ENCODE results near the gene ELOVL5.

Gene ELOVL5

GRCh38 chr6:53361549-53362031 is 12.8 kb upstream of the ELOVL5 start:
- H3K4me3 ChIP-seq (ENCODE audit: low read depth, low read length): no peak overlapping the region
- H3K27me3 ChIP-seq (ENCODE audit: insufficient read depth, low read depth, severe bottlenecking): no peaks in the 10 kb centered on the region
- no peaks in the 10 kb centered on the region for H3K36me3 ChIP-seq
- H3K9me3 ChIP-seq (ENCODE audit: severe bottlenecking): peaks cover 7% of the 10 kb centered on the region
- DNase-seq: peak; percentile 48
- TF ChIP-seq CTCF (IDR thresholded peaks at IDR 0.05; ENCODE audit: low read depth, low read length): no peak
- H3K27ac ChIP-seq: no peak overlapping the region

GRCh38 chr6:53360093-53360912 is 11.6 kb upstream of the ELOVL5 start:
- Histone ChIP-seq H3K27me3 (ENCODE audit: insufficient read depth, low read depth, severe bottlenecking) (no peaks in the 10 kb centered on the region), H3K27ac (peak overlapping the region; percentile 95), H3K9me3 (ENCODE audit: severe bottlenecking) (peaks cover 7% of the 10 kb centered on the region), H3K36me3 (no peaks in the 10 kb centered on the region), H3K4me3 (ENCODE audit: low read depth, low read length) (peak overlapping the region; percentile 52)
- TF ChIP-seq CTCF (IDR thresholded peaks at IDR 0.05; ENCODE audit: low read depth, low read length): no peak
- no peak for DNase-seq

GRCh38 chr6:53359843-53360092 is 11.0 kb upstream of the ELOVL5 start:
- no peak for DNase-seq
- H3K27ac ChIP-seq: peak overlapping the region; percentile 95
- H3K4me3 ChIP-seq (ENCODE audit: low read depth, low read length): peak overlapping the region; percentile 52
- TF ChIP-seq CTCF (IDR thresholded peaks at IDR 0.05; ENCODE audit: low read depth, low read length): no peak
- H3K27me3 ChIP-seq (ENCODE audit: insufficient read depth, low read depth, severe bottlenecking): no peaks in the 10 kb centered on the region
- H3K9me3 ChIP-seq (ENCODE audit: severe bottlenecking): peaks cover 7% of the 10 kb centered on the region
- no peaks in the 10 kb centered on the region for H3K36me3 ChIP-seq

- H3K4me3 ChIP-seq (ENCODE audit: low read depth, low read length): peak overlapping the region; percentile 57
- no peak for TF ChIP-seq CTCF (IDR thresholded peaks at IDR 0.05; ENCODE audit: low read depth, low read length)
- DNase-seq: peak; percentile 100
- H3K9me3 ChIP-seq (ENCODE audit: severe bottlenecking): peaks cover 7% of the 10 kb centered on the region
- no peaks in the 10 kb centered on the region for H3K27me3 ChIP-seq (ENCODE audit: insufficient read depth, low read depth, severe bottlenecking)
- peak overlapping the region; percentile 95 for H3K27ac ChIP-seq
- no peaks in the 10 kb centered on the region for H3K36me3 ChIP-seq
Measured at GRCh38 chr6:53359095-53359842, 10.5 kb upstream of the ELOVL5 start.

GRCh38 chr6:53358440-53359094 is 9.8 kb upstream of the ELOVL5 start:
- no peak for DNase-seq
- Histone ChIP-seq H3K27me3 (ENCODE audit: insufficient read depth, low read depth, severe bottlenecking) (no peaks in the 10 kb centered on the region), H3K9me3 (ENCODE audit: severe bottlenecking) (peaks cover 7% of the 10 kb centered on the region), H3K4me3 (ENCODE audit: low read depth, low read length) (peak overlapping the region; percentile 57), H3K27ac (peak overlapping the region; percentile 95), H3K36me3 (no peaks in the 10 kb centered on the region)
- no peak for TF ChIP-seq CTCF (IDR thresholded peaks at IDR 0.05; ENCODE audit: low read depth, low read length)

All from WERI-Rb-1 (cell line).